Trophoblast cell (in vitro differentiated cells and primary cell): ENCODE results near the gene PHC1.
"Not testable (repeated sequence)": the region's sequence is repeated elsewhere in the genome, so short reads cannot be mapped to it uniquely, and the experiment has no call there.

Source experiments
- DNase-seq, 2 donors: peaks; one replicate each; pipeline ENCODE4 v3.0.0-alpha.2; 2016
- H2AFZ ChIP-seq: 2 replicates; pipeline ENCODE4 v1.6.1; 2013; ENCODE audit warnings: low read length, moderate library complexity, mild to moderate bottlenecking; ENCODE audit not compliant: insufficient read depth, poor library complexity
- H2AK5ac ChIP-seq: 2 replicates; pipeline ENCODE4 v1.6.1; 2013; ENCODE audit warnings: mild to moderate bottlenecking, low read length
- H2BK120ac ChIP-seq: 2 replicates; pipeline ENCODE4 v1.6.1; 2013; ENCODE audit warnings: low read length, mild to moderate bottlenecking, moderate library complexity; ENCODE audit not compliant: insufficient read depth, poor library complexity
- H2BK12ac ChIP-seq: 2 replicates; pipeline ENCODE4 v1.6.1; 2013; ENCODE audit warnings: mild to moderate bottlenecking, low read length, moderate library complexity
- H2BK5ac ChIP-seq: 2 replicates; pipeline ENCODE4 v1.6.1; 2013; ENCODE audit warnings: low read length, low read depth, moderate library complexity, mild to moderate bottlenecking; ENCODE audit not compliant: poor library complexity
- H3K14ac ChIP-seq: 2 replicates; pipeline ENCODE4 v1.6.1; 2013; ENCODE audit warnings: mild to moderate bottlenecking, low read length
- H3K18ac ChIP-seq: 2 replicates; pipeline ENCODE4 v1.6.1; 2013; ENCODE audit warnings: mild to moderate bottlenecking, low read length
- H3K23ac ChIP-seq: 2 replicates; pipeline ENCODE4 v1.6.1; 2013; ENCODE audit warnings: low read length
- H3K27ac ChIP-seq: 2 replicates; pipeline ENCODE4 v1.5.1; 2013; ENCODE audit warnings: low read depth, mild to moderate bottlenecking, inconsistent platforms, low read length, moderate library complexity
- H3K27me3 ChIP-seq: 2 replicates; pipeline ENCODE4 v1.6.1; 2013; ENCODE audit warnings: inconsistent platforms, mild to moderate bottlenecking, low read length, moderate library complexity; ENCODE audit not compliant: insufficient read depth
- H3K36me3 ChIP-seq, 2 experiments: 1 replicate in 1 of 2; 2 replicates in 1 of 2; pipeline ENCODE4 v1.6.1; 2013; ENCODE audit warnings: low read length in 2 of 2, mild to moderate bottlenecking in 2 of 2, moderate library complexity in 1 of 2; ENCODE audit not compliant: insufficient read depth in 2 of 2, control insufficient read depth in 1 of 2
- H3K4ac ChIP-seq: 2 replicates; pipeline ENCODE4 v1.6.1; 2013; ENCODE audit warnings: low read depth, mild to moderate bottlenecking, low read length, moderate library complexity
- H3K4me1 ChIP-seq, 2 experiments: 1 replicate in 1 of 2; 2 replicates in 1 of 2; pipeline ENCODE4 v1.6.1; 2013; ENCODE audit warnings: low read length in 2 of 2, mild to moderate bottlenecking in 2 of 2, moderate library complexity in 1 of 2; ENCODE audit not compliant: insufficient read depth in 2 of 2, control insufficient read depth in 1 of 2
- H3K4me2 ChIP-seq: 2 replicates; pipeline ENCODE4 v1.6.1; 2013; ENCODE audit warnings: inconsistent platforms, mild to moderate bottlenecking, low read length, moderate library complexity
- H3K4me3 ChIP-seq: 2 replicates; pipeline ENCODE4 v1.5.1; 2013; ENCODE audit warnings: mild to moderate bottlenecking, low read depth, low read length, inconsistent platforms
- H3K79me1 ChIP-seq: one replicate; pipeline ENCODE4 v1.6.1; 2013; ENCODE audit warnings: low read length
- H3K79me2 ChIP-seq: 2 replicates; pipeline ENCODE4 v1.6.1; 2013; ENCODE audit warnings: low read length, mild to moderate bottlenecking; ENCODE audit not compliant: control insufficient read depth, insufficient read depth, poor library complexity
- H3K9ac ChIP-seq: 2 replicates; pipeline ENCODE4 v1.6.1; 2013; ENCODE audit warnings: mild to moderate bottlenecking, low read length
- H3K9me3 ChIP-seq: 2 replicates; pipeline ENCODE4 v1.6.1; 2013; ENCODE audit warnings: low read depth, mild to moderate bottlenecking, control low read depth, inconsistent platforms, low read length; ENCODE audit not compliant: insufficient read depth
- H4K12ac ChIP-seq: 2 replicates; pipeline ENCODE4 v1.6.1; 2013; ENCODE audit warnings: low read depth, mild to moderate bottlenecking, low read length, moderate library complexity
- H4K8ac ChIP-seq: 2 replicates; pipeline ENCODE4 v1.6.1; 2013; ENCODE audit warnings: low read depth, mild to moderate bottlenecking, low read length, moderate library complexity
- H4K91ac ChIP-seq: one replicate; pipeline ENCODE4 v1.6.1; 2013; ENCODE audit warnings: low read depth, mild to moderate bottlenecking, low read length, moderate library complexity
- WGBS: extraction: QIAGEN DNeasy Blood & Tissue Kit; methylation state at CpG from one replicate; pipeline ENCODE4 v1.1.7; 2013; ENCODE audit warnings: missing lambda C conversion rate; ENCODE audit not compliant: insufficient read length, insufficient coverage; ENCODE audit errors: extremely low coverage; 5-methylcytosine and 5-hydroxymethylcytosine counted together

PHC1 gene

GRCh38 chr12:8894986-8895385 is 19.3 kb upstream of the PHC1 start:
- Histone ChIP-seq H4K91ac (no peak overlapping the region), H3K36me3 (no peaks in the 10 kb centered on the region), H2AFZ (no peak overlapping the region), H3K27me3 (no peaks in the 10 kb centered on the region), H4K12ac (no peak overlapping the region), H4K8ac (no peak overlapping the region), H3K23ac (no peak overlapping the region), H3K27ac (no peak overlapping the region), H3K18ac (no peak overlapping the region), H3K79me2 (no peaks in the 10 kb centered on the region), H3K9me3 (no peaks in the 10 kb centered on the region), H3K14ac (no peak overlapping the region), H3K4me2 (no peak overlapping the region), H3K4me1 (no peaks in the 10 kb centered on the region), H3K4ac (no peak overlapping the region), H3K4me3 (no peak overlapping the region), H2BK12ac (no peak overlapping the region), H2BK120ac (no peak overlapping the region), H3K79me1 (no peaks in the 10 kb centered on the region), H2AK5ac (no peak overlapping the region), H3K9ac (no peak overlapping the region), H2BK5ac (no peak overlapping the region)
- DNase-seq = no peak
- no CpG with 5 or more reads among the region's 1 CpG for WGBS

GRCh38 chr12:8897081-8897480 is 17.2 kb upstream of the PHC1 start:
- H3K18ac ChIP-seq = no peak overlapping the region
- no peak overlapping the region for H4K91ac ChIP-seq
- no peaks in the 10 kb centered on the region for H3K4me1 ChIP-seq
- WGBS = no CpG with 5 or more reads among the region's 7 CpGs
- H3K14ac ChIP-seq = no peak overlapping the region
- H2AK5ac ChIP-seq = no peak overlapping the region
- no peaks in the 10 kb centered on the region for H3K27me3 ChIP-seq
- H3K9me3 ChIP-seq = no peaks in the 10 kb centered on the region
- H3K79me2 ChIP-seq = no peaks in the 10 kb centered on the region
- no peak overlapping the region for H4K8ac ChIP-seq
- H2BK5ac ChIP-seq = no peak overlapping the region
- DNase-seq = no peak
- no peak overlapping the region for H3K4ac ChIP-seq
- no peak overlapping the region for H3K4me3 ChIP-seq
- H3K9ac ChIP-seq = no peak overlapping the region
- H3K4me2 ChIP-seq = no peak overlapping the region
- H2AFZ ChIP-seq = no peak overlapping the region
- H3K79me1 ChIP-seq = no peaks in the 10 kb centered on the region
- no peak overlapping the region for H3K27ac ChIP-seq
- no peak overlapping the region for H2BK120ac ChIP-seq
- no peak overlapping the region for H2BK12ac ChIP-seq
- H3K36me3 ChIP-seq = no peaks in the 10 kb centered on the region
- H4K12ac ChIP-seq = no peak overlapping the region
- no peak overlapping the region for H3K23ac ChIP-seq

DNA sequence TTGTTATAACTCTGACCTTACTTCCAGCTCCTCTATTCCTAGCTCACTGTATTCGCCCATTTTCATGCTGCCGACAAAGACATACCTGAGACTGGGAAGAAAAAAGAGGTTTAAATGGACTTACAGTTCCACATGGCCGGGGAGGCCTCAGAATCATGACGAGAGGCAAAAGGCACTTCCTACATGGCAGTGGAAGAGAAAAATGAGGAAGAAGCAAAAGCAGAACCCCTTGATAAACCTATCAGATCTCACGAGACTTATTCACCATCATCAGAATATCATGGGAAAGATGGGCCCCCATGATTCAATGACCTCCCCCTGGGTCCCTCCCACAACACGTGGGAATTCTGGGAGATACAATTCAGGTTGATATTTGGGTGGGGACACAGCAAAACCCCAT is 14.5 kb upstream of the PHC1 start:
- Histone ChIP-seq H3K4me1 (no peaks in the 10 kb centered on the region), H2AK5ac (no peak overlapping the region), H3K9me3 (no peaks in the 10 kb centered on the region), H2BK12ac (no peak overlapping the region), H4K91ac (no peak overlapping the region), H3K27me3 (no peaks in the 10 kb centered on the region), H3K14ac (no peak overlapping the region), H3K4ac (no peak overlapping the region), H3K9ac (no peak overlapping the region), H3K4me3 (no peak overlapping the region), H3K23ac (no peak overlapping the region), H3K36me3 (no peaks in the 10 kb centered on the region), H3K4me2 (no peak overlapping the region), H3K27ac (no peak overlapping the region), H3K79me1 (no peaks in the 10 kb centered on the region), H2BK5ac (no peak overlapping the region), H4K8ac (no peak overlapping the region), H4K12ac (no peak overlapping the region), H3K18ac (no peak overlapping the region), H3K79me2 (no peaks in the 10 kb centered on the region), H2BK120ac (no peak overlapping the region), H2AFZ (no peak overlapping the region)
- DNase-seq = no peak
- no CpG with 5 or more reads among the region's 6 CpGs for WGBS

- not testable (repeated sequence) for H2BK5ac ChIP-seq, H3K9me3 ChIP-seq, H3K36me3 ChIP-seq, H2BK12ac ChIP-seq, H3K27ac ChIP-seq, H3K4ac ChIP-seq, H4K12ac ChIP-seq, H3K4me3 ChIP-seq, H3K4me2 ChIP-seq, H3K79me1 ChIP-seq, H3K4me1 ChIP-seq, H2AK5ac ChIP-seq, H3K23ac ChIP-seq, H3K18ac ChIP-seq, H3K9ac ChIP-seq, H3K27me3 ChIP-seq, H4K8ac ChIP-seq, H2AFZ ChIP-seq, H4K91ac ChIP-seq, H3K79me2 ChIP-seq, H2BK120ac ChIP-seq, H3K14ac ChIP-seq
- peak in 1 of 2 donors; percentile 25 for DNase-seq
- no CpG with 5 or more reads among the region's 5 CpGs for WGBS
Measured at GRCh38 chr12:8902703-8903102, 11.6 kb upstream of the PHC1 start.
